H1 (cell line): ENCODE results near the gene TUBGCP5. TPM values are rescaled to one million over a fixed set of nuclear protein-coding genes. Genes with fewer than 3 reads are reported as not detected.
A peak's percentile ranks its signal among the peaks of the same experiment; 100 is the strongest.

ENCODE experiments used
- CTCF ChIA-PET: fragments of 300-600 bp; sonication (Branson Sonifier 250); formaldehyde crosslinking; loops from one replicate; lab custom pipeline; 2021; ENCODE audit not compliant: partially characterized antibody; lab: Charles Lee
- POLR2A ChIA-PET: fragments of 300-600 bp; sonication (Branson Sonifier 250); formaldehyde crosslinking; loops from one replicate; lab custom pipeline; 2021; ENCODE audit warnings: inconsistent platforms; ENCODE audit not compliant: partially characterized antibody; lab: Charles Lee
- DNase-seq, 2 experiments: peaks; one replicate each; pipeline versions ENCODE4 v3.0.0 to v3.0.0-alpha.2; 2010 to 2022; ENCODE audit warnings: low spot score in 2 of 2, low read depth in 1 of 2, mixed read lengths in 1 of 2
- FAIRE-seq: peaks from 2 replicates; lab custom pipeline; 2011; peaks lifted over from hg19 to GRCh38; lab: Jason Lieb, UNC
- H2AFZ ChIP-seq: 2 replicates; pipeline ENCODE4 v1.8.1; 2012; ENCODE audit warnings: low read length, inconsistent platforms
- H2AK5ac ChIP-seq: 2 replicates; pipeline ENCODE4 v1.6.1; 2013; ENCODE audit warnings: low read depth, low read length
- H2BK120ac ChIP-seq: replicated peaks from 2 replicates; pipeline ENCODE3; 2013; ENCODE audit warnings: low read depth, low read length, inconsistent platforms
- H2BK12ac ChIP-seq: 2 replicates; pipeline ENCODE4 v1.6.1; 2013; ENCODE audit warnings: low read depth, low read length
- H2BK15ac ChIP-seq: 2 replicates; pipeline ENCODE4 v1.6.1; 2013; ENCODE audit warnings: low read length
- H2BK20ac ChIP-seq: 2 replicates; pipeline ENCODE4 v1.6.1; 2013; ENCODE audit warnings: low read length
- H2BK5ac ChIP-seq: 2 replicates; pipeline ENCODE4 v1.6.1; 2013; ENCODE audit warnings: low read depth, low read length
- H3K14ac ChIP-seq: 2 replicates; pipeline ENCODE4 v1.6.1; 2013; ENCODE audit warnings: inconsistent platforms; ENCODE audit not compliant: insufficient read length
- H3K18ac ChIP-seq: 2 replicates; pipeline ENCODE4 v1.6.1; 2013; ENCODE audit warnings: low read length; ENCODE audit errors: extremely low read depth
- H3K23ac ChIP-seq: 2 replicates; pipeline ENCODE4 v1.6.1; 2013; ENCODE audit warnings: inconsistent platforms; ENCODE audit not compliant: insufficient read length
- H3K23me2 ChIP-seq: 2 replicates; pipeline ENCODE4 v1.6.1; 2013; ENCODE audit warnings: low read depth, low read length
- H3K27ac ChIP-seq: 2 replicates; pipeline ENCODE4 v1.6.1; 2011; ENCODE audit warnings: low read depth, low read length, inconsistent platforms
- H3K27me3 ChIP-seq, 4 experiments: replicated peaks in 1 of 4; 1 replicate in 1 of 4; 2 replicates in 3 of 4; pipeline versions ENCODE4 v1.6.1 to v1.8.1; 2011 to 2013; ENCODE audit warnings: low read length in 3 of 4, mild to moderate bottlenecking in 3 of 4, inconsistent platforms in 2 of 4, mixed read lengths in 2 of 4, moderate library complexity in 1 of 4; ENCODE audit not compliant: control insufficient read depth in 3 of 4, insufficient read depth in 3 of 4; ENCODE audit errors: extremely low read depth in 1 of 4
- H3K36me3 ChIP-seq, 4 experiments: 2 replicates each; pipeline versions ENCODE4 v1.6.1 to v1.8.1; 2011 to 2013; ENCODE audit warnings: mild to moderate bottlenecking in 4 of 4, low read length in 3 of 4, moderate library complexity in 2 of 4, control low read depth in 1 of 4, inconsistent platforms in 1 of 4; ENCODE audit not compliant: insufficient read depth in 4 of 4, control insufficient read depth in 2 of 4
- H3K4ac ChIP-seq: replicated peaks from 2 replicates; pipeline ENCODE3; 2013; ENCODE audit warnings: low read length, low read depth, mixed read lengths, inconsistent platforms; ENCODE audit not compliant: insufficient read length
- H3K4me1 ChIP-seq, 4 experiments: replicated peaks in 1 of 4; 1 replicate in 1 of 4; 2 replicates in 3 of 4; pipeline versions ENCODE4 v1.6.1 to v1.8.1; 2011 to 2013; ENCODE audit warnings: low read length in 3 of 4, inconsistent platforms in 2 of 4, mixed read lengths in 1 of 4; ENCODE audit not compliant: insufficient read depth in 4 of 4, control insufficient read depth in 3 of 4
- H3K4me2 ChIP-seq, 2 experiments: 2 replicates each; pipeline versions ENCODE4 v1.6.1 to v1.8.1; 2011 to 2013; ENCODE audit warnings: low read depth in 2 of 2, low read length in 2 of 2, control low read depth in 1 of 2, inconsistent platforms in 1 of 2, mild to moderate bottlenecking in 1 of 2; ENCODE audit not compliant: insufficient read depth in 1 of 2
- H3K4me3 ChIP-seq, 4 experiments: fragments of 200-600, 300-600 bp in 1 of 4; sonication (generic), shearing (Covaris generic), sonication (Bioruptor Twin) in 1 of 4; 2 replicates each; pipeline versions ENCODE4 v1.5.1 to v1.8.1; 2011 to 2016; ENCODE audit warnings: low read length in 4 of 4, low read depth in 3 of 4, control low read depth in 2 of 4, inconsistent platforms in 2 of 4, mild to moderate bottlenecking in 2 of 4, mixed read lengths in 1 of 4, moderate library complexity in 1 of 4; ENCODE audit not compliant: insufficient read depth in 2 of 4; ENCODE audit errors: extremely low read depth in 1 of 4
- H3K56ac ChIP-seq: replicated peaks from 2 replicates; pipeline ENCODE3; 2013; ENCODE audit warnings: low read depth, mild to moderate bottlenecking, mixed read lengths, low read length, inconsistent platforms; ENCODE audit not compliant: insufficient read length
- H3K79me1 ChIP-seq: 2 replicates; pipeline ENCODE4 v1.6.1; 2013; ENCODE audit warnings: low read depth, low read length, control low read depth
- H3K79me2 ChIP-seq, 2 experiments: 2 replicates each; pipeline versions ENCODE4 v1.6.1 to v1.8.1; 2012 to 2013; ENCODE audit warnings: low read length in 2 of 2, mild to moderate bottlenecking in 2 of 2, inconsistent platforms in 1 of 2; ENCODE audit not compliant: insufficient read depth in 2 of 2, control insufficient read depth in 1 of 2
- H3K9ac ChIP-seq, 4 experiments: replicated peaks in 1 of 4; 1 replicate in 1 of 4; 2 replicates in 3 of 4; pipeline versions ENCODE4 v1.6.1 to v1.8.1; 2011 to 2013; ENCODE audit warnings: low read depth in 3 of 4, low read length in 3 of 4, control low read depth in 2 of 4, mild to moderate bottlenecking in 2 of 4, moderate library complexity in 2 of 4, inconsistent platforms in 1 of 4; ENCODE audit errors: extremely low read depth in 1 of 4
- H3K9me3 ChIP-seq, 2 experiments: 2 replicates each; pipeline versions ENCODE4 v1.6.1 to v1.8.1; 2012 to 2013; ENCODE audit warnings: mild to moderate bottlenecking in 2 of 2, moderate library complexity in 2 of 2, control low read depth in 1 of 2, inconsistent platforms in 1 of 2, low read depth in 1 of 2, low read length in 1 of 2, mixed read lengths in 1 of 2; ENCODE audit not compliant: insufficient read depth in 2 of 2
- H4K20me1 ChIP-seq, 2 experiments: replicated peaks in 1 of 2; 2 replicates each; pipeline versions ENCODE3 to v1.8.1; 2011 to 2013; ENCODE audit warnings: inconsistent platforms in 2 of 2, low read length in 2 of 2, mild to moderate bottlenecking in 1 of 2; ENCODE audit not compliant: insufficient read depth in 2 of 2, control insufficient read depth in 1 of 2
- H4K5ac ChIP-seq: 2 replicates; pipeline ENCODE4 v1.6.1; 2013; ENCODE audit warnings: low read length, low read depth, mixed read lengths, inconsistent platforms; ENCODE audit not compliant: insufficient read length
- H4K8ac ChIP-seq: 2 replicates; pipeline ENCODE4 v1.8.0; 2013; ENCODE audit warnings: mild to moderate bottlenecking, moderate library complexity, low read length, inconsistent platforms; ENCODE audit not compliant: insufficient read depth; ENCODE audit errors: extremely low read depth
- H4K91ac ChIP-seq: replicated peaks from 2 replicates; pipeline ENCODE3; 2013; ENCODE audit warnings: low read length, mixed read lengths, inconsistent platforms; ENCODE audit not compliant: insufficient read length
- EZH2 ChIP-seq: fragments of 200-600 bp; sonication (generic); IDR thresholded peaks from 2 replicates; pipeline ENCODE4 v1.7.1; 2012; ENCODE audit warnings: low read depth, mild to moderate bottlenecking, moderate library complexity, low read length, inconsistent platforms; ENCODE audit not compliant: severe bottlenecking
- KDM4A ChIP-seq: IDR thresholded peaks from one replicate; pipeline ENCODE4 v1.7.1; 2012; ENCODE audit warnings: low read depth, mild to moderate bottlenecking, moderate library complexity, low read length, inconsistent platforms; ENCODE audit not compliant: severe bottlenecking
- WGBS, 2 experiments: shearing (Covaris generic) in 1 of 2; methylation state at CpG; one replicate each; pipeline versions ENCODE4 v1.1.6 to v1.1.7; 2013 to 2015; ENCODE audit warnings: low lambda C conversion rate in 2 of 2, mixed read lengths in 2 of 2, inconsistent platforms in 1 of 2, low coverage in 1 of 2, missing lambda C conversion rate in 1 of 2; ENCODE audit not compliant: insufficient replicate concordance in 2 of 2, insufficient coverage in 1 of 2, insufficient read length in 1 of 2; ENCODE audit errors: extremely low coverage in 1 of 2, missing lambda C conversion rate in 1 of 2; 5-methylcytosine and 5-hydroxymethylcytosine counted together
- polyA plus RNA-seq, 7 experiments: library from polyadenylated mRNA; depleted of rRNA in 3 of 7; stranded (reverse) in 5 of 7; unstranded in 2 of 7; fragments of >200 nt in 5 of 7; fragments of 200-250 nt in 2 of 7; gene quantifications; 1 replicate in 5 of 7; 2 replicates in 1 of 7; 4 replicates in 1 of 7; pipeline versions ENCODE4 v1.2.1 to v1.2.3, GENCODE V29; 2011 to 2013; ENCODE audit warnings: missing spikeins in 2 of 7, mixed read lengths in 2 of 7
- total RNA-seq: library from RNA; stranded (reverse); fragmentation: NEBNext Ultra II Directional; extraction: Animal tissue kit (Norgen Biotek cat#: 25700); gene quantifications from 2 replicates; pipeline ENCODE4 v1.2.1, GENCODE V29; 2021

The TUBGCP5 gene
- total and polyA plus RNA-seq, 2 of the 8 experiments (the other 6 are each of a cell fraction or from before 2014, with no cell fraction given), result 6.3 to 12.5 TPM

- Histone ChIP-seq H2AFZ (no peak overlapping the region), H3K4me2 (peak overlapping the region; percentile 95 to 96), H2AK5ac (no peak overlapping the region), H3K27me3 (peaks cover 2 to 33% (median 21%) of the 10 kb centered on the region in 4 experiments), H2BK5ac (no peak overlapping the region), H3K9ac (no peak overlapping the region), H4K5ac (no peak overlapping the region), H2BK20ac (no peak overlapping the region), H3K79me2 (peaks cover 0 to 20% of the 10 kb centered on the region in 2 experiments; a peak in 2 of 4 replicates), H3K23me2 (peaks cover 14% of the 10 kb centered on the region), H3K4me3 (peak overlapping the region; percentile 77 to 95 (median 88); a peak in 7 of 8 replicates), H3K9me3 (no peaks in the 10 kb centered on the region), H3K4ac (no peak overlapping the region), H2BK15ac (no peak overlapping the region), H3K18ac (no peak overlapping the region), H3K56ac (no peak overlapping the region), H4K8ac (no peak overlapping the region), H2BK12ac (no peak overlapping the region), H3K27ac (no peak overlapping the region), H3K14ac (no peak overlapping the region), H3K79me1 (peaks cover 4% of the 10 kb centered on the region; the same call in 1 of the 2 replicates), H3K4me1 (peaks cover 0 to 5% (median 1%) of the 10 kb centered on the region in 4 experiments; a peak in 3 of 7 replicates), H4K20me1 (peaks cover 4 to 14% of the 10 kb centered on the region in 2 experiments), H3K23ac (no peak overlapping the region), H3K36me3 (no peaks in the 10 kb centered on the region), H4K91ac (no peak overlapping the region), H2BK120ac (no peak overlapping the region)
- FAIRE-seq, result no peak
- WGBS, 2 experiments, result 21% methylated on average over 22 of the region's 22 CpGs; no CpG with 5 or more reads in 1 of the 2 experiments
- ChIA-PET CTCF (interaction anchor here (1.3 kb wide), 1 partner anchor 53 kb away, joined by 3 read pairs; no protein-coding TSS in a partner anchor), POLR2A (interaction anchor here (0.6 to 2.3 kb wide), 8 partner anchors 10 to 138 kb away, joined by 3 to 7 read pairs (median 4); no protein-coding TSS in a partner anchor)
- TF ChIP-seq KDM4A (no peak), EZH2 (peak; percentile 62)
- DNase-seq, result no peak
Measured at GRCh38 chr15:22978691-22979237, 60.6 kb downstream of the TUBGCP5 start.
